WTC11 (cell line): ENCODE measurements around the gene WDR82. TPM values are rescaled to one million over a fixed set of nuclear protein-coding genes. Genes with fewer than 3 reads are reported as not detected.

Experiments used
- ATAC-seq: fragments of 200-7000 bp; cut with Tn5 transposase; 2 replicates; pipeline ENCODE4 v1.10.0; 2021; ENCODE audit warnings: mild to moderate bottlenecking, moderate library complexity
- CTCF ChIA-PET: fragments of 300-600 bp; sonication (Branson Sonifier 250); formaldehyde crosslinking; loops from one replicate; lab custom pipeline; 2021; ENCODE audit warnings: antibody characterized with exemption; lab: Charles Lee
- POLR2A ChIA-PET: fragments of 350-600 bp; sonication (Branson Sonifier 250); formaldehyde crosslinking; loops from one replicate; lab custom pipeline; 2021; ENCODE audit warnings: antibody characterized with exemption; lab: Charles Lee
- DNase-seq: peaks from one replicate; pipeline ENCODE4 v3.0.0; 2021; ENCODE audit warnings: low spot score
- H3K27ac Mint-ChIP-seq: 2 replicates; pipeline ENCODE4 v1.8.0; 2021; ENCODE audit warnings: mixed read lengths
- H3K27me3 Mint-ChIP-seq: 2 replicates; pipeline ENCODE4 v1.8.0; 2021; ENCODE audit warnings: low read depth, mild to moderate bottlenecking, moderate library complexity, mixed read lengths
- H3K36me3 Mint-ChIP-seq: 2 replicates; pipeline ENCODE4 v1.8.0; 2021; ENCODE audit warnings: mixed read lengths
- H3K4me1 Mint-ChIP-seq: 2 replicates; pipeline ENCODE4 v1.8.0; 2022; ENCODE audit warnings: mixed read lengths
- H3K4me3 Mint-ChIP-seq: 2 replicates; pipeline ENCODE4 v1.8.0; 2021; ENCODE audit warnings: mild to moderate bottlenecking, moderate library complexity, mixed read lengths
- H3K9me3 Mint-ChIP-seq: 2 replicates; pipeline ENCODE4 v1.8.0; 2021; ENCODE audit warnings: mixed read lengths
- ATF1 ChIP-seq: sonication (generic); formaldehyde crosslinking; IDR thresholded peaks from 2 replicates; pipeline ENCODE4 v1.8.1; 2023; ENCODE audit warnings: mild to moderate bottlenecking, moderate library complexity, missing genetic modification reagents
- ATF2 ChIP-seq: sonication (generic); formaldehyde crosslinking; IDR thresholded peaks from 2 replicates; pipeline ENCODE4 v1.8.1; 2022; ENCODE audit warnings: low read depth, missing genetic modification reagents, borderline replicate concordance
- CDX4 ChIP-seq: fragments of 250-450 bp; sonication (Bioruptor Pico); IDR thresholded peaks from 2 replicates; pipeline ENCODE4 v1.9.0; 2021; ENCODE audit warnings: moderate library complexity, mild to moderate bottlenecking, inconsistent platforms, borderline replicate concordance
- ESRRA ChIP-seq: sonication (generic); formaldehyde crosslinking; IDR thresholded peaks from 2 replicates; pipeline ENCODE4 v1.8.1; 2022; ENCODE audit warnings: mild to moderate bottlenecking, missing genetic modification reagents, borderline replicate concordance
- ETV6 ChIP-seq: sonication (generic); formaldehyde crosslinking; IDR thresholded peaks from 2 replicates; pipeline ENCODE4 v1.8.1; 2022; ENCODE audit warnings: mild to moderate bottlenecking, missing genetic modification reagents
- FOXP1 ChIP-seq: sonication (generic); formaldehyde crosslinking; IDR thresholded peaks from 2 replicates; pipeline ENCODE4 v1.8.0; 2022; ENCODE audit warnings: missing genetic modification reagents, mild to moderate bottlenecking, moderate library complexity, borderline replicate concordance
- IRF1 ChIP-seq: sonication (generic); formaldehyde crosslinking; IDR thresholded peaks from 2 replicates; pipeline ENCODE4 v1.8.0; 2023; ENCODE audit warnings: missing genetic modification reagents
- OVOL2 ChIP-seq: fragments of 250-450 bp; sonication (Bioruptor Pico); IDR thresholded peaks from 2 replicates; pipeline ENCODE4 v1.9.0; 2021; ENCODE audit warnings: mild to moderate bottlenecking, borderline replicate concordance
- PRDM15 ChIP-seq: sonication (generic); formaldehyde crosslinking; IDR thresholded peaks from 2 replicates; pipeline ENCODE4 v1.8.0; 2022; ENCODE audit warnings: missing genetic modification reagents
- RELA ChIP-seq: sonication (generic); formaldehyde crosslinking; IDR thresholded peaks from 2 replicates; pipeline ENCODE4 v1.8.1; 2022; ENCODE audit warnings: missing genetic modification reagents, mild to moderate bottlenecking, borderline replicate concordance
- SOX15 ChIP-seq: fragments of 250-450 bp; sonication (Bioruptor Pico); IDR thresholded peaks from 2 replicates; pipeline ENCODE4 v1.9.0; 2021; ENCODE audit warnings: mild to moderate bottlenecking
- TP53 ChIP-seq: sonication (generic); formaldehyde crosslinking; IDR thresholded peaks from 2 replicates; pipeline ENCODE4 v1.8.1; 2023; ENCODE audit warnings: mild to moderate bottlenecking, missing genetic modification reagents
- USF1 ChIP-seq: sonication (generic); formaldehyde crosslinking; IDR thresholded peaks from 2 replicates; pipeline ENCODE4 v1.8.0; 2022; ENCODE audit warnings: mild to moderate bottlenecking, missing genetic modification reagents
- ZNF263 ChIP-seq: sonication (generic); formaldehyde crosslinking; IDR thresholded peaks from 2 replicates; pipeline ENCODE4 v1.8.1; 2022; ENCODE audit warnings: low read depth, mild to moderate bottlenecking, moderate library complexity, missing genetic modification reagents
- ZNF396 ChIP-seq: fragments of 250-450 bp; sonication (Bioruptor Pico); IDR thresholded peaks from 2 replicates; pipeline ENCODE4 v1.8.0; 2021; ENCODE audit warnings: mild to moderate bottlenecking, moderate library complexity, borderline replicate concordance
- total RNA-seq: library from RNA; stranded (reverse); gene quantifications from 3 replicates; pipeline ENCODE4 v1.2.3, GENCODE V29; 2021

Gene WDR82
- total RNA-seq, 1 experiment from 2014 or later: 69.7 TPM

GRCh38 chr3:52238193-52238760, 40.2 kb downstream of the WDR82 start:
- Mint-ChIP-seq H3K4me1 (peaks cover 43% of the 10 kb centered on the region), H3K4me3 (peak overlapping the region; percentile 95), H3K36me3 (no peaks in the 10 kb centered on the region), H3K27ac (peak overlapping the region; percentile 89), H3K9me3 (no peaks in the 10 kb centered on the region), H3K27me3 (peaks cover 8% of the 10 kb centered on the region)
- ATAC-seq (peak; percentile 7), DNase-seq (no peak)
- CTCF ChIA-PET: interaction anchor here (0.6 to 9.1 kb wide), 17 partner anchors 8 to 265 kb away, joined by 3 to 222 read pairs (median 5); partner anchors contain the start of genes ABHD14B, DUSP7, POC1A and TLR9
- POLR2A ChIA-PET: interaction anchor here (0.6 to 2.8 kb wide), 8 partner anchors 10 to 477 kb away, joined by 3 to 19 read pairs (median 3); partner anchors contain the start of genes GLYCTK, RPL29 and WDR82
- TF ChIP-seq PRDM15: peak; percentile 98
- no peak for TF ChIP-seq CDX4 (CRISPR knock-in tag)
- TF ChIP-seq ETV6 (CRISPR knock-in tag): no peak

- POLR2A ChIA-PET: interaction anchor here (0.6 to 2.8 kb wide), 5 partner anchors 15 to 179 kb away, joined by 3 to 19 read pairs (median 3); partner anchors contain the start of genes GLYCTK and WDR82
- 0 out of 2 replicates have a peak, but pooled peaks have one; percentile 19 for TF ChIP-seq ESRRA
- TF ChIP-seq FOXP1: peak; percentile 54; the same call in 1 of the 2 replicates
- no peak for TF ChIP-seq TP53
- TF ChIP-seq USF1 (CRISPR knock-in tag): peak; percentile 40; the same call in 1 of the 2 replicates
- no peaks in the 10 kb centered on the region for H3K9me3 Mint-ChIP-seq
- no peaks in the 10 kb centered on the region for H3K36me3 Mint-ChIP-seq
- H3K4me3 Mint-ChIP-seq: peak overlapping the region; percentile 95
- ATAC-seq: peak; percentile 35
- H3K27ac Mint-ChIP-seq: peak overlapping the region; percentile 72; the same call in 1 of the 2 replicates
- H3K27me3 Mint-ChIP-seq: peaks cover 4% of the 10 kb centered on the region; the same call in 1 of the 2 replicates
- CTCF ChIA-PET: interaction anchor here (0.8 to 9.1 kb wide), 15 partner anchors 8 to 210 kb away, joined by 3 to 222 read pairs (median 5); partner anchors contain the start of genes DUSP7, POC1A, PPM1M and TLR9
- peaks cover 43% of the 10 kb centered on the region for H3K4me1 Mint-ChIP-seq
- DNase-seq: no peak
Observed at GRCh38 chr3:52237657-52238172, 40.7 kb downstream of the WDR82 start.

- Mint-ChIP-seq H3K27me3 (peaks cover under 1% of the 10 kb centered on the region; the same call in 1 of the 2 replicates), H3K36me3 (no peaks in the 10 kb centered on the region), H3K9me3 (no peaks in the 10 kb centered on the region), H3K4me1 (peaks cover 43% of the 10 kb centered on the region), H3K4me3 (peak overlapping the region; percentile 39), H3K27ac (peak overlapping the region; percentile 72)
- ATAC-seq (no peak), DNase-seq (no peak)
- ChIA-PET CTCF (interaction anchor here (0.7 to 9.1 kb wide), 15 partner anchors 9 to 211 kb away, joined by 3 to 222 read pairs (median 3); partner anchors contain the start of genes PPM1M, TLR9 and WDR82), POLR2A (interaction anchor here (0.6 to 2.8 kb wide), 4 partner anchors 15 to 179 kb away, joined by 3 to 19 read pairs (median 3); partner anchors contain the start of gene WDR82)
- TF ChIP-seq ATF2 (CRISPR knock-in tag) (no peak), RELA (no peak), ATF1 (CRISPR knock-in tag) (no peak), ZNF396 (CRISPR knock-in tag) (no peak), ESRRA (no peak), IRF1 (CRISPR knock-in tag) (no peak), SOX15 (CRISPR knock-in tag) (no peak), TP53 (no peak), OVOL2 (CRISPR knock-in tag) (no peak), ZNF263 (no peak)
- TF ChIP-seq, all 79 proteins: peak for 0
Observed at GRCh38 chr3:52237006-52237656, 41.3 kb downstream of the WDR82 start.
